Measurements from ENCODE around the gene RAB31. TPM values are rescaled to one million over a fixed set of nuclear protein-coding genes. Genes with fewer than 3 reads are reported as not detected.

The RAB31 gene
- total RNA-seq, 2 donors from 2014 or later = 7.7 to 86.9 TPM

- no peaks in the 10 kb centered on the region for H3K36me3 ChIP-seq
- no peak for DNase-seq (ENCODE audit: low spot score)
- no peak overlapping the region for H3K4me3 ChIP-seq
- H3K27ac ChIP-seq = no peak overlapping the region
- no peak for TF ChIP-seq POLR2A (IDR thresholded peaks at IDR 0.05)
- no peak for TF ChIP-seq CTCF (IDR thresholded peaks at IDR 0.05)
- TF ChIP-seq POLR2AphosphoS5 (IDR thresholded peaks at IDR 0.05) = no peak
- 98% methylated on average over 20 of the region's 20 CpGs for WGBS
- no peaks in the 10 kb centered on the region for H3K27me3 ChIP-seq (replicated peaks; ENCODE audit: insufficient read depth)
- no peaks in the 10 kb centered on the region for H3K4me1 ChIP-seq (replicated peaks)
- intact Hi-C loops (cut with DNase I) = no loop called here
- H3K9me3 ChIP-seq = no peaks in the 10 kb centered on the region
These were observed 124.8 kb downstream of the RAB31 start for GRCh38 chr18:9832871-9833270.

GRCh38 chr18:9834551-9834950, 126.5 kb downstream of the RAB31 start:
- WGBS = 88% methylated on average over 2 of the region's 2 CpGs
- H3K4me3 ChIP-seq = no peak overlapping the region
- no peaks in the 10 kb centered on the region for H3K36me3 ChIP-seq
- H3K9me3 ChIP-seq = no peaks in the 10 kb centered on the region
- no peak for DNase-seq (ENCODE audit: low spot score)
- intact Hi-C loops (cut with DNase I) = no loop called here
- TF ChIP-seq CTCF (IDR thresholded peaks at IDR 0.05) (no peak), POLR2AphosphoS5 (IDR thresholded peaks at IDR 0.05) (no peak), POLR2A (IDR thresholded peaks at IDR 0.05) (no peak)
- no peak overlapping the region for H3K27ac ChIP-seq
- no peaks in the 10 kb centered on the region for H3K27me3 ChIP-seq (replicated peaks; ENCODE audit: insufficient read depth)
- no peaks in the 10 kb centered on the region for H3K4me1 ChIP-seq (replicated peaks)

GRCh38 chr18:9835113-9835755, 127.1 kb downstream of the RAB31 start:
- Histone ChIP-seq H3K27ac (peak overlapping the region in 1 of 2 donors; percentile 60), H3K4me1 (replicated peaks) (no peaks in the 10 kb centered on the region), H3K4me3 (no peak overlapping the region), H3K9me3 (no peaks in the 10 kb centered on the region), H3K36me3 (no peaks in the 10 kb centered on the region), H3K27me3 (replicated peaks; ENCODE audit: insufficient read depth) (no peaks in the 10 kb centered on the region)
- intact Hi-C loops (cut with DNase I) = loop anchor here (5.0 kb wide), 1 partner anchor 77 kb away; the partner anchor contains the start of gene VAPA
- no peak for DNase-seq (ENCODE audit: low spot score)
- TF ChIP-seq POLR2A (IDR thresholded peaks at IDR 0.05) (no peak), CTCF (IDR thresholded peaks at IDR 0.05) (no peak), POLR2AphosphoS5 (IDR thresholded peaks at IDR 0.05) (no peak)
- WGBS = 52% methylated on average over 11 of the region's 11 CpGs

- Histone ChIP-seq H3K27ac (peak overlapping the region in 1 of 2 donors; percentile 60), H3K9me3 (no peaks in the 10 kb centered on the region), H3K36me3 (no peaks in the 10 kb centered on the region), H3K4me3 (no peak overlapping the region), H3K27me3 (replicated peaks; ENCODE audit: insufficient read depth) (no peaks in the 10 kb centered on the region), H3K4me1 (replicated peaks) (no peaks in the 10 kb centered on the region)
- intact Hi-C loops (cut with DNase I) = loop anchor here (5.0 kb wide), 1 partner anchor 76 kb away; the partner anchor contains the start of gene VAPA
- DNase-seq (ENCODE audit: low spot score) = no peak
- WGBS = 42% methylated on average over 10 of the region's 10 CpGs
- TF ChIP-seq POLR2A (IDR thresholded peaks at IDR 0.05) (no peak), CTCF (IDR thresholded peaks at IDR 0.05) (no peak), POLR2AphosphoS5 (IDR thresholded peaks at IDR 0.05) (no peak)
These were observed 127.7 kb downstream of the RAB31 start for GRCh38 chr18:9835825-9836224.
